GM23338 (cell line): ENCODE measurements around the gene CAMTA1.

Experiments
- EZH2 ChIP-seq: fragments of 200-600 bp; sonication (generic); IDR thresholded peaks from one replicate; pipeline ENCODE4 v1.8.0; 2017; ENCODE audit warnings: antibody characterized with exemption, mild to moderate bottlenecking, low read depth; ENCODE audit not compliant: unreplicated experiment
- EZH2phosphoT487 ChIP-seq: fragments of 200-600 bp; sonication (generic); IDR thresholded peaks from one replicate; pipeline ENCODE4 v1.8.1; 2018; ENCODE audit warnings: antibody characterized with exemption; ENCODE audit not compliant: unreplicated experiment
- JUNB ChIP-seq: IDR thresholded peaks from one replicate; pipeline ENCODE4 v1.6.1; 2016; ENCODE audit warnings: antibody characterized with exemption; ENCODE audit not compliant: unreplicated experiment
- NANOG ChIP-seq: IDR thresholded peaks from 2 replicates; pipeline ENCODE4 v1.6.1; 2016; ENCODE audit warnings: antibody characterized with exemption, borderline replicate concordance
- POLR2AphosphoS5 ChIP-seq: IDR thresholded peaks from 2 replicates; pipeline ENCODE4 v1.6.1; 2016; ENCODE audit warnings: antibody characterized with exemption, low read depth
- TF ChIP-seq, protein P1 (sequence below), 2 experiments: fragments of 200-600 bp in 1 of 2; sonication (generic) in 1 of 2; conservative IDR thresholded peaks; 2 replicates each; pipeline versions ENCODE4 v1.5.1 to v1.6.1; 2016 to 2017; ENCODE audit warnings: antibody characterized with exemption in 2 of 2, low read depth in 2 of 2, mild to moderate bottlenecking in 2 of 2, moderate library complexity in 1 of 2
- TF ChIP-seq, protein P2 (sequence below): fragments of 250-450 bp; sonication (Bioruptor Pico); IDR thresholded peaks from 2 replicates; pipeline ENCODE4 v1.5.0; 2020; ENCODE audit warnings: mild to moderate bottlenecking, moderate library complexity
- TF ChIP-seq, protein P3 (sequence below): IDR thresholded peaks from one replicate; pipeline ENCODE4 v1.6.1; 2018; ENCODE audit warnings: antibody characterized with exemption; ENCODE audit not compliant: unreplicated experiment

DNA sequence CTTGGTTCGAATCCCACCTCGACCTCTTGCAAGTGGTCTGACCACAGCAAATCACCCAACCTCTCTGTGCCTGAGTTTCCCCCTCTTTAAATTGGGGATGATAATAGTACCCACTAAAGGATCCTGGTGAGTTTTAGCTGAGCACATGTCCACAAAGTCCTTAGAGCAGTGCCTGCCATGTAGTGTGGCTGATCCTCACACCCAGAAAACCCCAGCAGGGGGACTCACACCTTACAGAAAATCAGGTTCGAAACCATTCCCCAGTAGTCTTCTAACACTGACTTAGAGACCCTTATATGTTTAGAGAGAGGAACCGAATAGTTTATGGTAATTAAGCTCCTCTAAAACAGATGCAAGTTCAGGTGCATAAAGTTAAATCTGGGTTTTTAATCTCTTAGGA is 89.0 kb downstream of the CAMTA1 start:
- TF ChIP-seq, protein P1, sequence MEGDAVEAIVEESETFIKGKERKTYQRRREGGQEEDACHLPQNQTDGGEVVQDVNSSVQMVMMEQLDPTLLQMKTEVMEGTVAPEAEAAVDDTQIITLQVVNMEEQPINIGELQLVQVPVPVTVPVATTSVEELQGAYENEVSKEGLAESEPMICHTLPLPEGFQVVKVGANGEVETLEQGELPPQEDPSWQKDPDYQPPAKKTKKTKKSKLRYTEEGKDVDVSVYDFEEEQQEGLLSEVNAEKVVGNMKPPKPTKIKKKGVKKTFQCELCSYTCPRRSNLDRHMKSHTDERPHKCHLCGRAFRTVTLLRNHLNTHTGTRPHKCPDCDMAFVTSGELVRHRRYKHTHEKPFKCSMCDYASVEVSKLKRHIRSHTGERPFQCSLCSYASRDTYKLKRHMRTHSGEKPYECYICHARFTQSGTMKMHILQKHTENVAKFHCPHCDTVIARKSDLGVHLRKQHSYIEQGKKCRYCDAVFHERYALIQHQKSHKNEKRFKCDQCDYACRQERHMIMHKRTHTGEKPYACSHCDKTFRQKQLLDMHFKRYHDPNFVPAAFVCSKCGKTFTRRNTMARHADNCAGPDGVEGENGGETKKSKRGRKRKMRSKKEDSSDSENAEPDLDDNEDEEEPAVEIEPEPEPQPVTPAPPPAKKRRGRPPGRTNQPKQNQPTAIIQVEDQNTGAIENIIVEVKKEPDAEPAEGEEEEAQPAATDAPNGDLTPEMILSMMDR (conservative IDR thresholded peaks at IDR 0.05; ENCODE audit: low read depth in 2 of 2) = peak in 1 of 2 experiments; percentile 20; a peak in 1 of 4 replicates
- TF ChIP-seq JUNB (no peak), EZH2phosphoT487 (no peak), EZH2 (no peak), POLR2AphosphoS5 (no peak), NANOG (no peak)
- TF ChIP-seq, protein P2, sequence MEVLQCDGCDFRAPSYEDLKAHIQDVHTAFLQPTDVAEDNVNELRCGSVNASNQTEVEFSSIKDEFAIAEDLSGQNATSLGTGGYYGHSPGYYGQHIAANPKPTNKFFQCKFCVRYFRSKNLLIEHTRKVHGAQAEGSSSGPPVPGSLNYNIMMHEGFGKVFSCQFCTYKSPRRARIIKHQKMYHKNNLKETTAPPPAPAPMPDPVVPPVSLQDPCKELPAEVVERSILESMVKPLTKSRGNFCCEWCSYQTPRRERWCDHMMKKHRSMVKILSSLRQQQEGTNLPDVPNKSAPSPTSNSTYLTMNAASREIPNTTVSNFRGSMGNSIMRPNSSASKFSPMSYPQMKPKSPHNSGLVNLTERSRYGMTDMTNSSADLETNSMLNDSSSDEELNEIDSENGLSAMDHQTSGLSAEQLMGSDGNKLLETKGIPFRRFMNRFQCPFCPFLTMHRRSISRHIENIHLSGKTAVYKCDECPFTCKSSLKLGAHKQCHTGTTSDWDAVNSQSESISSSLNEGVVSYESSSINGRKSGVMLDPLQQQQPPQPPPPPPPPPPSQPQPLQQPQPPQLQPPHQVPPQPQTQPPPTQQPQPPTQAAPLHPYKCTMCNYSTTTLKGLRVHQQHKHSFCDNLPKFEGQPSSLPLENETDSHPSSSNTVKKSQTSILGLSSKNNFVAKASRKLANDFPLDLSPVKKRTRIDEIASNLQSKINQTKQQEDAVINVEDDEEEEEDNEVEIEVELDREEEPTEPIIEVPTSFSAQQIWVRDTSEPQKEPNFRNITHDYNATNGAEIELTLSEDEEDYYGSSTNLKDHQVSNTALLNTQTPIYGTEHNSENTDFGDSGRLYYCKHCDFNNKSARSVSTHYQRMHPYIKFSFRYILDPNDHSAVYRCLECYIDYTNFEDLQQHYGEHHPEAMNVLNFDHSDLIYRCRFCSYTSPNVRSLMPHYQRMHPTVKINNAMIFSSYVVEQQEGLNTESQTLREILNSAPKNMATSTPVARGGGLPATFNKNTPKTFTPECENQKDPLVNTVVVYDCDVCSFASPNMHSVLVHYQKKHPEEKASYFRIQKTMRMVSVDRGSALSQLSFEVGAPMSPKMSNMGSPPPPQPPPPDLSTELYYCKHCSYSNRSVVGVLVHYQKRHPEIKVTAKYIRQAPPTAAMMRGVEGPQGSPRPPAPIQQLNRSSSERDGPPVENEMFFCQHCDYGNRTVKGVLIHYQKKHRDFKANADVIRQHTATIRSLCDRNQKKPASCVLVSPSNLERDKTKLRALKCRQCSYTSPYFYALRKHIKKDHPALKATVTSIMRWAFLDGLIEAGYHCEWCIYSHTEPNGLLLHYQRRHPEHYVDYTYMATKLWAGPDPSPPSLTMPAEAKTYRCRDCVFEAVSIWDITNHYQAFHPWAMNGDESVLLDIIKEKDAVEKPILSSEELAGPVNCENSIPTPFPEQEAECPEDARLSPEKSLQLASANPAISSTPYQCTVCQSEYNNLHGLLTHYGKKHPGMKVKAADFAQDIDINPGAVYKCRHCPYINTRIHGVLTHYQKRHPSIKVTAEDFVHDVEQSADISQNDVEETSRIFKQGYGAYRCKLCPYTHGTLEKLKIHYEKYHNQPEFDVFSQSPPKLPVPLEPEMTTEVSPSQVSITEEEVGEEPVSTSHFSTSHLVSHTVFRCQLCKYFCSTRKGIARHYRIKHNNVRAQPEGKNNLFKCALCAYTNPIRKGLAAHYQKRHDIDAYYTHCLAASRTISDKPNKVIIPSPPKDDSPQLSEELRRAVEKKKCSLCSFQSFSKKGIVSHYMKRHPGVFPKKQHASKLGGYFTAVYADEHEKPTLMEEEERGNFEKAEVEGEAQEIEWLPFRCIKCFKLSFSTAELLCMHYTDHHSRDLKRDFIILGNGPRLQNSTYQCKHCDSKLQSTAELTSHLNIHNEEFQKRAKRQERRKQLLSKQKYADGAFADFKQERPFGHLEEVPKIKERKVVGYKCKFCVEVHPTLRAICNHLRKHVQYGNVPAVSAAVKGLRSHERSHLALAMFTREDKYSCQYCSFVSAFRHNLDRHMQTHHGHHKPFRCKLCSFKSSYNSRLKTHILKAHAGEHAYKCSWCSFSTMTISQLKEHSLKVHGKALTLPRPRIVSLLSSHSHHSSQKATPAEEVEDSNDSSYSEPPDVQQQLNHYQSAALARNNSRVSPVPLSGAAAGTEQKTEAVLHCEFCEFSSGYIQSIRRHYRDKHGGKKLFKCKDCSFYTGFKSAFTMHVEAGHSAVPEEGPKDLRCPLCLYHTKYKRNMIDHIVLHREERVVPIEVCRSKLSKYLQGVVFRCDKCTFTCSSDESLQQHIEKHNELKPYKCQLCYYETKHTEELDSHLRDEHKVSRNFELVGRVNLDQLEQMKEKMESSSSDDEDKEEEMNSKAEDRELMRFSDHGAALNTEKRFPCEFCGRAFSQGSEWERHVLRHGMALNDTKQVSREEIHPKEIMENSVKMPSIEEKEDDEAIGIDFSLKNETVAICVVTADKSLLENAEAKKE (CRISPR knock-in tag) = no peak
- TF ChIP-seq, protein P3, sequence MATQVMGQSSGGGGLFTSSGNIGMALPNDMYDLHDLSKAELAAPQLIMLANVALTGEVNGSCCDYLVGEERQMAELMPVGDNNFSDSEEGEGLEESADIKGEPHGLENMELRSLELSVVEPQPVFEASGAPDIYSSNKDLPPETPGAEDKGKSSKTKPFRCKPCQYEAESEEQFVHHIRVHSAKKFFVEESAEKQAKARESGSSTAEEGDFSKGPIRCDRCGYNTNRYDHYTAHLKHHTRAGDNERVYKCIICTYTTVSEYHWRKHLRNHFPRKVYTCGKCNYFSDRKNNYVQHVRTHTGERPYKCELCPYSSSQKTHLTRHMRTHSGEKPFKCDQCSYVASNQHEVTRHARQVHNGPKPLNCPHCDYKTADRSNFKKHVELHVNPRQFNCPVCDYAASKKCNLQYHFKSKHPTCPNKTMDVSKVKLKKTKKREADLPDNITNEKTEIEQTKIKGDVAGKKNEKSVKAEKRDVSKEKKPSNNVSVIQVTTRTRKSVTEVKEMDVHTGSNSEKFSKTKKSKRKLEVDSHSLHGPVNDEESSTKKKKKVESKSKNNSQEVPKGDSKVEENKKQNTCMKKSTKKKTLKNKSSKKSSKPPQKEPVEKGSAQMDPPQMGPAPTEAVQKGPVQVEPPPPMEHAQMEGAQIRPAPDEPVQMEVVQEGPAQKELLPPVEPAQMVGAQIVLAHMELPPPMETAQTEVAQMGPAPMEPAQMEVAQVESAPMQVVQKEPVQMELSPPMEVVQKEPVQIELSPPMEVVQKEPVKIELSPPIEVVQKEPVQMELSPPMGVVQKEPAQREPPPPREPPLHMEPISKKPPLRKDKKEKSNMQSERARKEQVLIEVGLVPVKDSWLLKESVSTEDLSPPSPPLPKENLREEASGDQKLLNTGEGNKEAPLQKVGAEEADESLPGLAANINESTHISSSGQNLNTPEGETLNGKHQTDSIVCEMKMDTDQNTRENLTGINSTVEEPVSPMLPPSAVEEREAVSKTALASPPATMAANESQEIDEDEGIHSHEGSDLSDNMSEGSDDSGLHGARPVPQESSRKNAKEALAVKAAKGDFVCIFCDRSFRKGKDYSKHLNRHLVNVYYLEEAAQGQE = no peak
